Measurements from ENCODE around the gene CSF2RB. TPM values are rescaled to one million over a fixed set of nuclear protein-coding genes. Genes with fewer than 3 reads are reported as not detected.

CSF2RB gene
- under 0.01 TPM in 1 of 2 replicates, not detected in the other for total RNA-seq

DNA sequence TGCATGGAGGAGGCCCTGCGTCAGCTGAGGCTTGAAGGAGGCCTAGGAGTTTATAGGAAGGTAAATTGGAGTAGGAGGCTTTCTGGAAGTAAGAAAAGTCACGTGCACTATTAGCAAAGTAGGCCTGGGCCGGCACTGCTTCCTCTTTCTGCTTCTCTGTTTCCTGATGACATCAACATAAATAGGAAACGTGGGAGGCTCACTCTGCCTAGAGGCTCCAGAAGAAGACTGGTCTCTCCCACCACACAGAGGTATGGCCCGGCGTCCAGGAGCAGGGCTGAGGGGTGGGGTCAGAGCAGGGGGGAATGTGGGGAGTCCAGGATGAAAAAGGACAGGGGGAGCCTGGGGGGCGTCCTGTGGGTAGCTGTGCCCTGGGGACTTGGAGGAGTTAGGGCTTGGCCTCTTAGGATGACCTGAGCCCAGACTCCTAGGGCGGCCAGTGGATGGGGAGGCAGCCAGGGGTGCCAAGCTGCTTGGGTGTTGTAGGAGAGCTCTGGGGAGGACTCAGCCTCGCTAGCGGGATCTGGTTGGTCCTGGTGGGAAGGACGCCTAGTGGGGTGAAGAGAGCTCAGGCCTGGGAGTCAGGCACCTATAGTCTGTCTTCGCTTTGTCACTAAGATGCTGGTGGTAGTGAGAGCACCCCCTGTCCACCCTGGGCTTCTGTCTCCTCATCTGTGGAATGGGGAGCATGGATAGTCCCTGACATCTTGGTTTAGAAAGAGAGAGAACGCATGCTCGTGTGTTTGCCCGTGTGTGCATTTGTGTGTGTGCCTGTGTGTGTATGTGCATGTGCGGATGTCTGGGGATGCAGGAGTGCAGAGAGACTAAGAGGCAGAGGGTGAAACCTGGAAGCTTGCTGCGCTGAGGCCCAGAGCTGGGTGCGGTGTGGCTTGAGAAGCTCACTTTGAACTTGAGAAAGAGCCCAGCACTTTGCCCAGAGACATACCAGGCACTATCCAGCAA lies at the start of gene CSF2RB:
Gene CSF2RB, plus strand, starts transcription at position 202 of the 963 bp plus-strand sequence. CDS start 8,580 bp downstream, outside the sequence.
- TF ChIP-seq, protein P1, sequence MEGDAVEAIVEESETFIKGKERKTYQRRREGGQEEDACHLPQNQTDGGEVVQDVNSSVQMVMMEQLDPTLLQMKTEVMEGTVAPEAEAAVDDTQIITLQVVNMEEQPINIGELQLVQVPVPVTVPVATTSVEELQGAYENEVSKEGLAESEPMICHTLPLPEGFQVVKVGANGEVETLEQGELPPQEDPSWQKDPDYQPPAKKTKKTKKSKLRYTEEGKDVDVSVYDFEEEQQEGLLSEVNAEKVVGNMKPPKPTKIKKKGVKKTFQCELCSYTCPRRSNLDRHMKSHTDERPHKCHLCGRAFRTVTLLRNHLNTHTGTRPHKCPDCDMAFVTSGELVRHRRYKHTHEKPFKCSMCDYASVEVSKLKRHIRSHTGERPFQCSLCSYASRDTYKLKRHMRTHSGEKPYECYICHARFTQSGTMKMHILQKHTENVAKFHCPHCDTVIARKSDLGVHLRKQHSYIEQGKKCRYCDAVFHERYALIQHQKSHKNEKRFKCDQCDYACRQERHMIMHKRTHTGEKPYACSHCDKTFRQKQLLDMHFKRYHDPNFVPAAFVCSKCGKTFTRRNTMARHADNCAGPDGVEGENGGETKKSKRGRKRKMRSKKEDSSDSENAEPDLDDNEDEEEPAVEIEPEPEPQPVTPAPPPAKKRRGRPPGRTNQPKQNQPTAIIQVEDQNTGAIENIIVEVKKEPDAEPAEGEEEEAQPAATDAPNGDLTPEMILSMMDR (conservative IDR thresholded peaks at IDR 0.05; ENCODE audit: low read depth, low read length) = no peak
- no peak within 1 kb of the TSS for H3K4me3 ChIP-seq (ENCODE audit: low read depth, low read length)
- no peak for DNase-seq (ENCODE audit: low read depth)

DNA sequence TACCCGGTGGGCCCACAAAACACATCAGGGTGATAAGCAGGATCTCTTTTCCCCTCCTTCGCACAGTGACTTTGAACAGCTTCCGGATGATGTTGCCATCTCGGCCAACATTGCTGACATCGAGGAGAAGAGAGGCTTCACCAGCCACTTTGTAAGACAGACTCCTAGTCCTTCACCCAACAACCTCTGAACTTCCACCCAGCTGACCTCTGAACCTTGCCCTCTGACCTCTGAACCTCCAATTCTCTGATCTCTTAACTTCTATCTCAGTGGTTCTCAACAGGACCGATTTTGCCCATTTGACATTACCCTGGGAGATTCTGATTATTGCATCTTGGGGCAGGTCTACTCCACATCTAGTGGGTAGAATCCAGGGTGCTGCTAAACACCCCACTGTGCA lies 49.4 kb upstream of the CSF2RB start:
- TF ChIP-seq, protein P1 (conservative IDR thresholded peaks at IDR 0.05; ENCODE audit: low read depth, low read length) = no peak
- H3K4me3 ChIP-seq (ENCODE audit: low read depth, low read length) = no peak overlapping the region
- DNase-seq (ENCODE audit: low read depth) = no peak

- H3K4me3 ChIP-seq (ENCODE audit: low read depth, low read length) = no peak overlapping the region
- DNase-seq (ENCODE audit: low read depth) = no peak
- TF ChIP-seq, protein P1 (conservative IDR thresholded peaks at IDR 0.05; ENCODE audit: low read depth, low read length) = no peak
These were observed 48.8 kb upstream of the CSF2RB start for GRCh38 chr22:36864454-36865215.

- no peak overlapping the region for H3K4me3 ChIP-seq (ENCODE audit: low read depth, low read length)
- TF ChIP-seq, protein P1 (conservative IDR thresholded peaks at IDR 0.05; ENCODE audit: low read depth, low read length) = no peak
- no peak for DNase-seq (ENCODE audit: low read depth)
These were observed 48.1 kb upstream of the CSF2RB start for GRCh38 chr22:36865346-36865745.

DNA sequence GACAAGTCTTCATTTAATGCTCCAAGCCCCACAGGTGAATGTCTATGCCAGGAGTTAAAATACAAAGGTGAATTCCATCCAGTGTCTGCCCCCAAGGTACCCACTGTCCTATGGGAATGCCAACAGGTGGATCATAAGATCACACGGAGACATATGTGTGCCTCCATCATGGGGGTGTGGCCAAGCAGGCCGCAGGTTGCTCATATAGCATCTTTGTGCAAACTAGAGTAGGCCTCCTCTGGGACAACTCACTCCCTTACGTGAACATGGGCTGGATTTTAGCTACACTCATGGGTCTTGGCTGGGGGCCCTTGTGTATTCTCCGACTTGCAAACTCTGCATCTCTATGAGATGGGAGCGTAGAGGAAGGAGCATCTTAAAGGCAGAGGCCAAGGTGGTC lies 45.7 kb upstream of the CSF2RB start:
- DNase-seq (ENCODE audit: low read depth) = no peak
- TF ChIP-seq, protein P1 (conservative IDR thresholded peaks at IDR 0.05; ENCODE audit: low read depth, low read length) = no peak

GRCh38 chr22:36868546-36869181 lies 44.8 kb upstream of the CSF2RB start:
- no peak overlapping the region for H3K4me3 ChIP-seq (ENCODE audit: low read depth, low read length)
- no peak for DNase-seq (ENCODE audit: low read depth)
- TF ChIP-seq, protein P1 (conservative IDR thresholded peaks at IDR 0.05; ENCODE audit: low read depth, low read length) = no peak

More for the DNA sequence above, 45.7 kb upstream of the CSF2RB start:
- H3K4me3 ChIP-seq (ENCODE audit: low read depth, low read length) = no peak overlapping the region
